SK-N-SH (cell line): ENCODE data around the gene SLC16A12.
"Not testable (repeated sequence)": the region's sequence is repeated elsewhere in the genome, so short reads cannot be mapped to it uniquely, and the experiment has no call there.

Experiments
- CHD2 ChIP-seq: fragments of 150-350 bp; IDR thresholded peaks from 2 replicates; pipeline ENCODE4 v1.6.1; 2018; ENCODE audit warnings: low read length; ENCODE audit not compliant: partially characterized antibody
- EZH2phosphoT487 ChIP-seq: fragments of 200-600 bp; sonication (generic); IDR thresholded peaks from 2 replicates; pipeline ENCODE4 v1.6.1; 2017; ENCODE audit warnings: low read depth, mixed run types, mild to moderate bottlenecking, antibody characterized with exemption, moderate library complexity, borderline replicate concordance
- MAX ChIP-seq: IDR thresholded peaks from 2 replicates; pipeline ENCODE4 v1.4.0; 2012; ENCODE audit warnings: low read depth
- MXI1 ChIP-seq: IDR thresholded peaks from 2 replicates; pipeline ENCODE4 v1.6.1; 2012; ENCODE audit warnings: mild to moderate bottlenecking, low read depth, low read length, improper control_type of control experiment
- POLR2AphosphoS5 ChIP-seq: IDR thresholded peaks from 2 replicates; pipeline ENCODE4 v1.6.1; 2012; ENCODE audit warnings: low read depth, low read length
- RCOR1 ChIP-seq: fragments of 150-350 bp; IDR thresholded peaks from 2 replicates; pipeline ENCODE4 v1.6.1; 2017; ENCODE audit warnings: antibody characterized with exemption, low read length
- SIN3A ChIP-seq: IDR thresholded peaks from 2 replicates; pipeline ENCODE4 v1.6.1; 2012; ENCODE audit warnings: low read depth, mild to moderate bottlenecking, low read length, moderate library complexity, borderline replicate concordance
- TAF1 ChIP-seq: IDR thresholded peaks from 2 replicates; pipeline ENCODE4 v1.6.1; 2012; ENCODE audit warnings: low read depth, mild to moderate bottlenecking, low read length, moderate library complexity, borderline replicate concordance
- TEAD4 ChIP-seq: IDR thresholded peaks from 2 replicates; pipeline ENCODE4 v1.4.0; 2012; ENCODE audit warnings: mild to moderate bottlenecking, borderline replicate concordance; ENCODE audit not compliant: insufficient read depth
- TF ChIP-seq, protein P1 (sequence below): fragments of 200-600 bp; sonication (generic); IDR thresholded peaks from 2 replicates; pipeline ENCODE4 v1.6.1; 2017; ENCODE audit warnings: antibody characterized with exemption, mild to moderate bottlenecking, moderate library complexity

- TF ChIP-seq, protein P1, sequence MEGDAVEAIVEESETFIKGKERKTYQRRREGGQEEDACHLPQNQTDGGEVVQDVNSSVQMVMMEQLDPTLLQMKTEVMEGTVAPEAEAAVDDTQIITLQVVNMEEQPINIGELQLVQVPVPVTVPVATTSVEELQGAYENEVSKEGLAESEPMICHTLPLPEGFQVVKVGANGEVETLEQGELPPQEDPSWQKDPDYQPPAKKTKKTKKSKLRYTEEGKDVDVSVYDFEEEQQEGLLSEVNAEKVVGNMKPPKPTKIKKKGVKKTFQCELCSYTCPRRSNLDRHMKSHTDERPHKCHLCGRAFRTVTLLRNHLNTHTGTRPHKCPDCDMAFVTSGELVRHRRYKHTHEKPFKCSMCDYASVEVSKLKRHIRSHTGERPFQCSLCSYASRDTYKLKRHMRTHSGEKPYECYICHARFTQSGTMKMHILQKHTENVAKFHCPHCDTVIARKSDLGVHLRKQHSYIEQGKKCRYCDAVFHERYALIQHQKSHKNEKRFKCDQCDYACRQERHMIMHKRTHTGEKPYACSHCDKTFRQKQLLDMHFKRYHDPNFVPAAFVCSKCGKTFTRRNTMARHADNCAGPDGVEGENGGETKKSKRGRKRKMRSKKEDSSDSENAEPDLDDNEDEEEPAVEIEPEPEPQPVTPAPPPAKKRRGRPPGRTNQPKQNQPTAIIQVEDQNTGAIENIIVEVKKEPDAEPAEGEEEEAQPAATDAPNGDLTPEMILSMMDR, result not testable (repeated sequence)
- not testable (repeated sequence) for TF ChIP-seq POLR2AphosphoS5, TEAD4, TAF1, RCOR1, CHD2, EZH2phosphoT487, MAX, MXI1, SIN3A
These were observed 144.2 kb downstream of the SLC16A12 start for GRCh38 chr10:89391226-89391576.
